Fibroblast of skin of left biceps (primary cell): Measurements from ENCODE around the gene TIGD3.

Experiments
- DNase-seq, 2 experiments: peaks; one replicate each; pipeline ENCODE4 v3.0.0-alpha.2; 2013; ENCODE audit warnings: low read depth in 2 of 2

Gene TIGD3

DNA sequence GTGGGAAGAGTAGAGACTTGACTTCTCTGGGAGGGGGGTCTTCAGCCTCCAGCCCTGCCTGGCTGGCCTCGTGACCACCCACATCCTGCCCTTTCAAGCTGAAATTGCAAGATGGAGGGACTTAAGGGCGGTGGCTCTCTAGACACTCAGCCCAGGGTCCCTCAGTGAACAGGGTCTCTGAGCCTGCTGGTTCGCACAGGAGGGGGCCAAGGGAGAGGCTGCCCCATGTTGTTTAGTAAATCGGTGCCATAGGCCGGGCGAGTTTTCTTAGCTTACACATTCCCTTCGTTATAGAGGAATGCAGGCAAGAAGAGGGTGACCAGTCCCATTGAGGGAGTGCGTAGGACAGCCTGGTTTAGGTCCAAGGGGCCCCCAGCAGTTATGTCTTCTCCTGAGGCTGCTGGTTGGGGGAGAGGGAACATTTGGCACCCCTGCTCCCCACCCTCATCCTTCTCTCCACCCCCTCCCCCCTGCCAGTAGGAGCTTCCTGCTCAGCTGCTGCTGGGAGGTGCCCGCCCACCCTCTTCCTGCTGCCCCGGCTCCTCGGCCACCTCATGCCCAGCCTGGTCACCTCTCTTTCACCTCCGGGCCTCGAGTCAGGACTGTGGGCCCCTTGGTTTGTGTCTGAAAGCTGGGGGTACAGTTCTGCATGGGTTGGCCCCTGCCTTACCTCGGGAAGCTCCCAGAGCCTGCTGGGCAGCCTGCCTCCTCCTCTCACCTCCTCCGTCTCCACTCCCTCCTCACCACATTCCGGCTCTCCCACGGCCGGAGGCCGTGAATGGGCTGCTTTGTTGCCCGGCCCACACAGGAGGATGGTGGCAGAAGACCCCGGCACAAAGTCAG, 35.8 kb downstream of the TIGD3 start:
- DNase-seq, result no peak

DNA sequence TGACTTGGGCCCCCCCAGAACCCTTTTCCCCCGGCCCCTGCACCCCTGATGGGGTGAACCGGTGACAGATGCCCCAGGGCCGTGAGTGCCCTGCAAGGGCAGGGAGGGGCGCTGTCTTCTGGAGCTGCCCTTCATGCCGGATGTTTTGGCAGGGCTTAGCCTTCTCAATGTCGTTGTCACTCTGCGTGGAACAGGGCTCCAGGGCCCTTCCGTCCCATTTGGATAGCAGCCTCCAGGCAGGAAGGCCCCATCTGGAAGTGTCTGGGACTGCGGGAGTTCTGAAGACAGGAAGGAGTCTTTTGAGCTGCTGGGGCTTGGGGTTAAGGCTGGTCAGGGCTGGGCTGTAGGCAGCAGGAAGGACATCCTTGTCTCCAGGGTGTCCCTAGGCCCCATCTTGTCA, 36.4 kb downstream of the TIGD3 start:
- DNase-seq, result no peak

- no peak for DNase-seq
These were observed 37.8 kb downstream of the TIGD3 start for GRCh38 chr11:65392186-65392829.

- DNase-seq, result no peak
These were observed 38.3 kb downstream of the TIGD3 start for GRCh38 chr11:65392899-65393298.

DNA sequence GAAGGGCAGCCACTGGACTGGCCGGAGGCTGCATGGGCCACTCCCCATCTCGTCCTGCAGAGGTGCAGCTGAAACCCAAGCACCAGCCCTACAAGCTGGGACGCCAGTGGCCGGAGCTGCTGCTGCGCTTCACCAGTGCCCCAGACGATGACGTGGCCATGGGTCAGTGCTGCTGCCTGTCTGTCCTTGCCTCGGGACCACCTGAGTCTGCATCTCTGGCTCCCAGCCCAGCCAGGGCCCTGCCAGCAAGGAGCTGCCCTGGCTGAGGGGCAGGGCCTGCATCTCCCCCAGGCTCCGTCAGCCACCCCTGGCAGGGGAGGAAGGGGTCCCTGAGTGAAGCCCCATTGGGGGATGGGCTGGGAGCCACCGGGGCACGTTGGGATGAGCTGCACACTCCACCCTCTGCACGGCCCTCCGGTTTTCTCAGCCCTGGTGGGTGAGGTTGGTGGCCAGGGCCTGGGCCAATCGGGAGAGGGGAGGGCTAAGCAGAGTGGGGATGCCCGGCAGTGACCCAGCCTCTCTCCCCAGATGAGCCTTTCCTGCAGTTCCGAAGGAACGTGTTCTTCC, 39.0 kb downstream of the TIGD3 start:
- no peak for DNase-seq

GRCh38 chr11:65394125-65394536, 39.6 kb downstream of the TIGD3 start:
- DNase-seq, result no peak

DNA sequence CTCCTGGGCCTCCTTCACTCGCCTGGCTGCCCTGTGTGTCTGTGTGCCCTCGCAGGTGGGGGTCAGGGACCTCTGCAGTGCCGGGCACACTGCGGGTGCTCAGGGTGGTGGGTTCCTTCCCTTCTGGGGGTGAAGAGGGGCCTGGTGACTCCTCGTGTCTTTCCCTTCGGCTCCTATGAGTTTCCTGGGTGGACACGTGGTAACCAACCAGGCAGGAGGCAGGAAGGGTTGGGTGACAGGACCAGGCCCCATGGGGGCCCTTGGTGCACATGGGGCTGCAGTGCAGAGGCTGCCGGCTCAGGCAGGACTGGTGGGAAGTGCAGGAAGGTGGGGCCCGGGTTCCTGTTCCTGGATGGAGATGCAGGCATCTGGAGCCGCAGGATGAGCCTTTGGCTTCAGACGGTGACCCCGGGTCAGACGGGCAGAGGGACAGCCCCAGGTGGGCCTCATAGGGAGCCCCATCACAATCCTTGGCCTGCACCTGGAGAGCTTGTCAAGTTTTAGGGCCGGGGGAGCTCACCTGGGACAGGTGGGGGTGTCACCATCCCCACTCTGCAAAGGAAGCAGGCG, 41.5 kb downstream of the TIGD3 start:
- no peak for DNase-seq

- DNase-seq, result no peak
These were observed 42.5 kb downstream of the TIGD3 start for GRCh38 chr11:65396769-65397745.

DNA sequence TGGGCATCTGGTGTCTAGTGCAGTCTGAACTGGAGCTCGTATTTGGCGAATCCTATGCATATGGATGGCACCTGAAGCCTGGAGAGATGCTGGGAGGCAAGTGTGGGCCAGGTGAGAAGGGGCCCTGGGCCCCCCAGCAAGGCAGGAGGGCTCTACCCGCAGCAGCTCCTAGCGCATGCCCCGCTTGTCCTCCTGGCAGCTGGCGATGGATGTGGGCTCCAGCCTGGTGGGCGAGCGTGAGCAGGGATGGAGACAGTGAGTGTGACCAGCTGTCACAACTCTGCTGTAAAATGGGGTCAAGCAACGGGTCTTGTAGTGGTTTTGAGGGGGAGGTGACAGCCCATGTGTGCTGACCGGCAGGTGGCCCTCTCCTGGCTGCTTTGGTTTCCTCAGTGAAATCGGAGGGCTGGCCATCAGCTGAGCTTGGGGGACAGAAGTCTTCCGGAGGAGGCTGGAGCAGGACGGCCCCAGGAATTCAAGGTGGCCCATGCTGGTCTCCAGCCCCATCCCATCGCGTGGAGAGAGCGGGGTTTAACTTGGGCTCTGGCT, 43.9 kb downstream of the TIGD3 start:
- no peak for DNase-seq

DNA sequence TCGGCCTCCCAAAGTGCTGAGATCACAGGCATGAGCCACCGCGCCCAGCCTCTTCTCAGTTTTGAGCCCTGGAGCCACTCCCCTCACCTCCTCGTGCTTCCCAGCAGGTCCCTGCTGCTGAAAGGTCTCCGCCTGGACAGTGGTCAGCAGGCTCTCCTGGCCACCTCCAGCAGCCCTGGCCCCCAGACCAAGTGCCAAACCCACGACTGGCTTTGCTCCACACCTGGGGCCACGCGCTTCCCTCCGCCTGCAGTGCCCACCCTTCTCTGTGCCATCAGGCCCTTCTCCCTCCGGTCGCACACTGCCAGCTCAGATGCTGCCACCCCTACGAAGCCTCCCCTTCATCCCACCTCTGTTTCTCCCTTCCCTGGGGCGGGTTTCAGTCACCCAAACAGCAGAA, 44.7 kb downstream of the TIGD3 start:
- DNase-seq, result no peak

DNA sequence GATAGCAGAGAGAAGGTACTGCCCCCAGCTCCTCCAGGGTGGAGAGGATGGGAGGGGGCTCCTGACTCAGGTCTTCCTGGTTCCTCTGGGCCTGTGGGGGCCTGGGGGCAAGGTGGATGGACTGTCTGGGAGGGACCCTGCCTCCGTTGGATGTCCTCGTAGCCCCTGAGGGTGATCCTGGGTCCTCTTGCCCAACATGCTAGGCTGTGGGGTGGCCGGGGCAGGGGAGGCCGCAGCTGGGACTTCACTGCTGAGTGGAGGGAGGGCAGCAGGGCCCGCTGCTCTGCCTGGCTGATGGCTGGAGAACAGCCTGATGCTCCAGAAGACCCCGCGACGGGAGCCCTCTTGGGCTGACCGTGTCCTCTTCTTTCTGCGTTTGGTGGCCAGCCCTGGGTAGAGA, 45.3 kb downstream of the TIGD3 start:
- no peak for DNase-seq

DNA sequence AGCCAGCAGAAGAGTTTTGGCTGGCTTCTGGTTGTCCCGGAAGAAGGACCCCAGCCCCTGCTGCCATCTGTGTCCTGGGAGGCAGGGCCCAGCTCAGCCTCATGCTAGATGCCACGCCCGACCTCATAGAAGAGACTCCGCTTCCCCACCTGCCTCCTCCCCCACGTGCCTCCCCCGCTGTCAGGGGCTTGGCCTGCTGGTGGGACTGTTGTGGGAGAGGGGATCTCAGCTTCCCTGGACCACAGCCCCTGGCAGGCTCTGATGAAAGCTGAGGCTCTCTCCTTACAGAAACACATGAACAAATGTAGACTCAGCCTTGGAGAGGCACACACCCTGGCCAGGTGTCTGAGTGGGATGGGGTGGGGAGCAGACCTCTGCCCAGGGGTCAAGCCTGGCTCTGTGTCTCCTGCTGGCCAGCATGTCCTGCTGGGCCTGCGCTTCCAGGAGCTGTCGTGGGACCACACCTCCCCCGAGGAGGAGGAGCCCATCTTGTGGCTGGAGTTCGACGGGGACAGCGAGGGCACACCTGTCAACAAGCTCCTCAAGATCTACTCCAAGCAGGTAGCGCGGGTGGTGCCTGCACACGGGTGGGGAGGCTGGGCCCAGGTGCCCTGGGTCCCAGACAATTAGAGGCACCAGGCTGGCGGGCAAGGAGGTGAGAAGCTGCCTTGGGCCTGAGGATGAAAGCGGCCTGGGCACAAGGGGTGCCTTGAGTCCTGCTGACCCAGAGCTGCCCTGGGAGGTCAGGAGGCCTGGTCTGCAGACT, 45.9 kb downstream of the TIGD3 start:
- DNase-seq, result no peak

- DNase-seq, result no peak
These were observed 46.7 kb downstream of the TIGD3 start for GRCh38 chr11:65401073-65401802.

- DNase-seq, result no peak
These were observed 47.3 kb downstream of the TIGD3 start for GRCh38 chr11:65401803-65402248.

DNA sequence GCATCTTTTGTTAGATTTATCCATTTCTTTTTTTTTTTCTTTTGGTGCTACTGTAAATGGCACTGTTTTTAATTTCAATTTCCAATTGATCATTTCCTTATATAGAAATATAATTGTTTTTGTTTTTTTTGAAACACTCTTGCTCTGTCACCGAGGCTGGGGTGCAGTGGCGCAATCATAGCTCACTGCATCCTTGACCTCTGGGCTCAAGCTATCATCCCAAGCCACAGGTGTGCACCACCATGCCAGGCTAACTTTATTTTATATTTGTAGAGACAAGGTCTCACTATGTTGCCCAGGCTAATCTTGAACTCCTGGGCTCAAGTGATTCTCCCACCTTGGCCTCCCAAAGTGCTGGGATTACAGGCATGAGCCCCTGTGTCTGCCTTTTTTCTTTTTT, 48.2 kb downstream of the TIGD3 start:
- DNase-seq, result no peak

GRCh38 chr11:65403607-65404121, 49.1 kb downstream of the TIGD3 start:
- DNase-seq, result no peak

DNA sequence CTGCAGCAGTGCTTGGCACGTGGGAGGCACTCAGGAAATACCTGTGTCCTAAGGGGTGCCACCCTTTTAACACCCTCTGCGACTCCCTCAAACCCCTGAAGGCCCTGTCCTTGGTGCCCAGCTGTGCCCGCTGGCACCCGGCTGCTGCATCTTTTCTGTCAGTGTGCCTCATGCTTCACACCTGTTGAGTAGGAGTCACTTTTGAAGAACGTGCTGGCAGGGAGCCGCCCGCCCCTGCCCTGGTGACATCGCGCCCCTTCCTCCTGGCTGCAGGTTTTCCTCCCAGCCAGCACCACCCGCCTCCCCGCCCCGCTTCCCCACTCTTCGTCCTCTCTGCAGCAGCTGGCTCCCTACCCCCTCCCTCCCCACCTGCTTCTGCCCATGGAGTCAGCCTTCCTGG, 49.7 kb downstream of the TIGD3 start:
- no peak for DNase-seq

DNA sequence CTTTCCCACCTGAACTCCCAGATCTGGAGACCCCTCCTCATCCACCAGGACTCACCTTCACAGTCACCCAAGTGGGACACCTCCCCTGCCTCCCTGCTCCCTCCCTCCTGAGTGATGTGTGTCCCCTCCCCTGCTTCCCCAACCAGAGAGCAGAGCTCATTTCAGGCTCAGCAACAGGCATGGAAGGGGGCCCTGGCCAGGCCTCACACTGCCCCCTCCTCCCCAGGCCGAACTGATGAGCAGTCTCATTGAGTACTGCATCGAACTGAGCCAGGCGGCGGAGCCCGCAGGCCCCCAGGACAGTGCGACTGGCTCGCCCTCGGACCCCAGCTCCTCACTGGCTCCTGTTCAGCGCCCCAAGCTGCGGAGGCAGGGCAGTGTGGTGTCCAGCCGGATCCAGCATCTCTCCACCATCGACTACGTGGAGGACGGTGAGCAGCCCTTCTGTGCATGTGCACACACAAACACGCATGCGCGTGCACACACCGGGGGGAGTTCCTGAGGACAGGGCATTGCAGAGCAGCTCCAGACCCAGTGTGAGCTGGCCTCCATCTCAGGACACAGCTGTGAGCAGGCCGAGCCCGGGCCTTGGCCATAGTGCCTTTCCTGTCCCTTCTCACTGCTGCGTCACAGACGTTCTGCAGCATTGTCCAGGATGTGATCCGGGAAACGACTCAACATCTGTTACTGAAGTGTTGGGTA, 50.2 kb downstream of the TIGD3 start:
- no peak for DNase-seq
